ENCODE results near the gene SOX12.
A peak's percentile ranks its signal among the peaks of the same experiment; 100 is the strongest.
"Not testable (repeated sequence)": the region's sequence is repeated elsewhere in the genome, so short reads cannot be mapped to it uniquely, and the experiment has no call there.

SOX12 gene

GRCh38 chr20:372543-373082 lies 47.3 kb downstream of the SOX12 start:
- H4K91ac ChIP-seq (ENCODE audit: low read length) = peak overlapping the region; percentile 90
- H3K23ac ChIP-seq (ENCODE audit: low read length in 2 of 2) = not testable (repeated sequence)
- over 99% methylated on average over 11 of the region's 11 CpGs for WGBS

GRCh38 chr20:373171-373890 lies 48.0 kb downstream of the SOX12 start:
- Histone ChIP-seq H4K91ac (ENCODE audit: low read length) (peak overlapping the region; percentile 90), H2AK5ac (ENCODE audit: low read length, severe bottlenecking) (no peak overlapping the region), H3K9me3 (ENCODE audit: control insufficient read depth, low read length) (no peaks in the 10 kb centered on the region), H3K14ac (ENCODE audit: low read length in 2 of 2) (no peak overlapping the region), H2AFZ (ENCODE audit: low read depth, low read length) (no peak overlapping the region), H3K9ac (ENCODE audit: low read length) (peak overlapping the region; percentile 54), H3K36me3 (ENCODE audit: control insufficient read depth in 1 of 2, insufficient read depth in 2 of 2, low read depth in 1 of 2, low read length in 2 of 2) (no peaks in the 10 kb centered on the region), H3K4me1 (ENCODE audit: control insufficient read depth, insufficient read depth, low read depth, low read length) (peaks cover 14% of the 10 kb centered on the region), H4K8ac (ENCODE audit: low read length) (peak overlapping the region; percentile 67), H3K4me3 (ENCODE audit: insufficient read depth in 1 of 2, low read depth in 1 of 2, low read length in 2 of 2) (no peak overlapping the region), H2BK120ac (ENCODE audit: low read depth, low read length) (peak overlapping the region; percentile 49), H3K27me3 (ENCODE audit: control insufficient read depth in 1 of 2, insufficient read depth in 1 of 2, low read length in 2 of 2) (no peaks in the 10 kb centered on the region), H3K23ac (ENCODE audit: low read length in 2 of 2) (no peak overlapping the region), H2BK12ac (ENCODE audit: low read length in 2 of 2) (peak overlapping the region; percentile 60 to 64), H3K4ac (ENCODE audit: low read depth in 1 of 2, low read length in 2 of 2) (peak overlapping the region; percentile 2 to 52), H3K79me1 (replicated peaks; ENCODE audit: low read length, poor library complexity, severe bottlenecking) (no peaks in the 10 kb centered on the region), H3K18ac (ENCODE audit: low read depth in 1 of 2, low read length in 2 of 2) (peak overlapping the region; percentile 66 to 74), H3K4me2 (ENCODE audit: low read length, poor library complexity, severe bottlenecking) (no peak overlapping the region), H2BK5ac (ENCODE audit: low read depth, low read length, poor library complexity, severe bottlenecking) (no peak overlapping the region), H2BK15ac (ENCODE audit: low read depth, poor library complexity, severe bottlenecking) (peak overlapping the region; percentile 99), H3K27ac (ENCODE audit: low read length, poor library complexity, severe bottlenecking) (no peak overlapping the region)
- WGBS = 60% methylated on average over 9 of the region's 9 CpGs
- peak; percentile 99 for DNase-seq

More at GRCh38 chr20:372543-373082, 47.3 kb downstream of the SOX12 start:
- not testable (repeated sequence) for H2AFZ ChIP-seq (ENCODE audit: low read depth, low read length); H3K27ac ChIP-seq (ENCODE audit: low read length, poor library complexity, severe bottlenecking); H3K36me3 ChIP-seq (ENCODE audit: control insufficient read depth in 1 of 2, insufficient read depth in 2 of 2, low read depth in 1 of 2, low read length in 2 of 2); H3K27me3 ChIP-seq (ENCODE audit: control insufficient read depth in 1 of 2, insufficient read depth in 1 of 2, low read length in 2 of 2); H2BK5ac ChIP-seq (ENCODE audit: low read depth, low read length, poor library complexity, severe bottlenecking); H3K4me2 ChIP-seq (ENCODE audit: low read length, poor library complexity, severe bottlenecking); H3K9me3 ChIP-seq (ENCODE audit: control insufficient read depth, low read length); H3K9ac ChIP-seq (ENCODE audit: low read length); H3K4me3 ChIP-seq (ENCODE audit: insufficient read depth in 1 of 2, low read depth in 1 of 2, low read length in 2 of 2); H3K79me1 ChIP-seq (replicated peaks; ENCODE audit: low read length, poor library complexity, severe bottlenecking); H2AK5ac ChIP-seq (ENCODE audit: low read length, severe bottlenecking)
- Histone ChIP-seq H4K8ac (ENCODE audit: low read length) (peak overlapping the region; percentile 57), H3K4me1 (ENCODE audit: control insufficient read depth, insufficient read depth, low read depth, low read length) (peaks cover 14% of the 10 kb centered on the region), H3K18ac (ENCODE audit: low read depth in 1 of 2, low read length in 2 of 2) (peak overlapping the region; percentile 71 to 87), H3K14ac (ENCODE audit: low read length in 2 of 2) (peak overlapping the region in 1 of 2 experiments; percentile 35), H2BK15ac (ENCODE audit: low read depth, poor library complexity, severe bottlenecking) (peak overlapping the region; percentile 75), H2BK120ac (ENCODE audit: low read depth, low read length) (peak overlapping the region; percentile 45), H2BK12ac (ENCODE audit: low read length in 2 of 2) (peak overlapping the region; percentile 4 to 60), H3K4ac (ENCODE audit: low read depth in 1 of 2, low read length in 2 of 2) (peak overlapping the region; percentile 79 to 96)
- peak; percentile 19 for DNase-seq

GRCh38 chr20:375265-375889 lies 50.0 kb downstream of the SOX12 start:
- DNase-seq = no peak
- H3K14ac ChIP-seq (ENCODE audit: low read length in 2 of 2) = no peak overlapping the region
- 91% methylated on average over 10 of the region's 10 CpGs for WGBS

GRCh38 chr20:376089-376488 lies 50.7 kb downstream of the SOX12 start:
- Histone ChIP-seq H3K27ac (ENCODE audit: low read length, poor library complexity, severe bottlenecking) (no peak overlapping the region), H2BK12ac (ENCODE audit: low read length in 2 of 2) (no peak overlapping the region), H3K4me3 (ENCODE audit: insufficient read depth in 1 of 2, low read depth in 1 of 2, low read length in 2 of 2) (no peak overlapping the region), H2AFZ (ENCODE audit: low read depth, low read length) (no peak overlapping the region), H3K27me3 (ENCODE audit: control insufficient read depth in 1 of 2, insufficient read depth in 1 of 2, low read length in 2 of 2) (no peaks in the 10 kb centered on the region), H3K23ac (ENCODE audit: low read length in 2 of 2) (no peak overlapping the region), H2BK15ac (ENCODE audit: low read depth, poor library complexity, severe bottlenecking) (no peak overlapping the region), H2BK120ac (ENCODE audit: low read depth, low read length) (no peak overlapping the region), H4K8ac (ENCODE audit: low read length) (no peak overlapping the region), H4K91ac (ENCODE audit: low read length) (no peak overlapping the region), H3K4me1 (ENCODE audit: control insufficient read depth, insufficient read depth, low read depth, low read length) (peaks cover 17% of the 10 kb centered on the region), H3K18ac (ENCODE audit: low read depth in 1 of 2, low read length in 2 of 2) (no peak overlapping the region), H3K4ac (ENCODE audit: low read depth in 1 of 2, low read length in 2 of 2) (no peak overlapping the region), H3K36me3 (ENCODE audit: control insufficient read depth in 1 of 2, insufficient read depth in 2 of 2, low read depth in 1 of 2, low read length in 2 of 2) (no peaks in the 10 kb centered on the region), H2BK5ac (ENCODE audit: low read depth, low read length, poor library complexity, severe bottlenecking) (no peak overlapping the region), H3K9me3 (ENCODE audit: control insufficient read depth, low read length) (no peaks in the 10 kb centered on the region), H3K9ac (ENCODE audit: low read length) (no peak overlapping the region), H2AK5ac (ENCODE audit: low read length, severe bottlenecking) (no peak overlapping the region), H3K4me2 (ENCODE audit: low read length, poor library complexity, severe bottlenecking) (no peak overlapping the region), H3K14ac (ENCODE audit: low read length in 2 of 2) (no peak overlapping the region), H3K79me1 (replicated peaks; ENCODE audit: low read length, poor library complexity, severe bottlenecking) (no peaks in the 10 kb centered on the region)
- DNase-seq = no peak
- WGBS = no CpG with 5 or more reads among the region's 2 CpGs

More at GRCh38 chr20:375265-375889, 50.0 kb downstream of the SOX12 start:
- Histone ChIP-seq H3K27ac (ENCODE audit: low read length, poor library complexity, severe bottlenecking) (no peak overlapping the region), H3K4me3 (ENCODE audit: insufficient read depth in 1 of 2, low read depth in 1 of 2, low read length in 2 of 2) (no peak overlapping the region), H3K4me1 (ENCODE audit: control insufficient read depth, insufficient read depth, low read depth, low read length) (peaks cover 14% of the 10 kb centered on the region), H4K91ac (ENCODE audit: low read length) (no peak overlapping the region), H3K4me2 (ENCODE audit: low read length, poor library complexity, severe bottlenecking) (no peak overlapping the region), H3K18ac (ENCODE audit: low read depth in 1 of 2, low read length in 2 of 2) (no peak overlapping the region), H3K4ac (ENCODE audit: low read depth in 1 of 2, low read length in 2 of 2) (no peak overlapping the region), H3K9me3 (ENCODE audit: control insufficient read depth, low read length) (no peaks in the 10 kb centered on the region), H2BK12ac (ENCODE audit: low read length in 2 of 2) (no peak overlapping the region), H2BK15ac (ENCODE audit: low read depth, poor library complexity, severe bottlenecking) (no peak overlapping the region), H2AK5ac (ENCODE audit: low read length, severe bottlenecking) (no peak overlapping the region), H3K23ac (ENCODE audit: low read length in 2 of 2) (no peak overlapping the region), H3K36me3 (ENCODE audit: control insufficient read depth in 1 of 2, insufficient read depth in 2 of 2, low read depth in 1 of 2, low read length in 2 of 2) (no peaks in the 10 kb centered on the region), H2AFZ (ENCODE audit: low read depth, low read length) (no peak overlapping the region), H3K79me1 (replicated peaks; ENCODE audit: low read length, poor library complexity, severe bottlenecking) (no peaks in the 10 kb centered on the region), H2BK120ac (ENCODE audit: low read depth, low read length) (no peak overlapping the region), H2BK5ac (ENCODE audit: low read depth, low read length, poor library complexity, severe bottlenecking) (no peak overlapping the region), H4K8ac (ENCODE audit: low read length) (no peak overlapping the region), H3K9ac (ENCODE audit: low read length) (no peak overlapping the region), H3K27me3 (ENCODE audit: control insufficient read depth in 1 of 2, insufficient read depth in 1 of 2, low read length in 2 of 2) (no peaks in the 10 kb centered on the region)
